Middle frontal gyrus (tissue), 1 donor: ENCODE measurements around the gene BNC2.

ENCODE experiments used
- DNase-seq: peaks from one replicate; pipeline ENCODE4 v3.0.0-alpha.2; 2015; ENCODE audit warnings: low spot score; ENCODE audit errors: extremely low spot score

The BNC2 gene

GRCh38 chr9:16637218-16637617 lies 233.3 kb downstream of the BNC2 start:
- no peak for DNase-seq

GRCh38 chr9:16633794-16634193 lies 236.7 kb downstream of the BNC2 start:
- DNase-seq, result no peak

DNA sequence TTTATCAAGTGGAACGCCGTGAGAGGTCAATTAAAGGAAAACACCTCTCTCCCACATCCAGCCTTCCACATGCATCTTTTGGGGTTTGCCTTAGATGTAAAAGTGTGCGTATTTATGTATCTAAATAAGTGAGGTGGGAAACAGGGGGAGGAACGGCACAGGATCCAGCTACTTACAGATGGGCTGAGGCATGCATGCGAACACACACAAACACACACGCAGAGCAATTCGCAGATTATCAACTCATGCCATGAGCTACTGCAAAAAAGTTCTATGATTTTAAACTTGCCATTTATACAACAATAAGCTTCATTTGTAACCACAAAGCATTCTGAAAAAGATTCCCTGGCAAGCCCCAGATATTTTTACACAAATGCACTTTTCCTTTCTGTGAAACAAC lies 242.1 kb downstream of the BNC2 start:
- no peak for DNase-seq

GRCh38 chr9:16627967-16628366 lies 242.5 kb downstream of the BNC2 start:
- no peak for DNase-seq

DNA sequence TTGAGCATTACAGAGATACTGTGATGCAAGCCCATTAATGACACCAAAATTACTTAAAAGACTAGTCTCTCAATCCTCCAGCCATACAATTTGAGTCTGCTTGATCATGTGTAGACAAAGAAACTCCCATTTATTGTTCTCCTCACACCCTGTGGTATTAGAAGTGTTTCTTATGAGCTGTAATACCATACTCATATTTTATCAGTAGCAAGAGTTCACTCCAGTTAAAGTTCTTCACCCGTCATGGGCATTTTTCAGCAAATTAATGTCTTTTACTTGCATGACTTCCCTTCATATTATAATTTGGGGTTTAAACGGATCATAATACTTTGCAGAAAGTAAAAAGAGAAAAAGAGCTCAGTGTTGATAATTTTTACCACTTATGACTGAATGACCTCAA lies 242.9 kb downstream of the BNC2 start:
- no peak for DNase-seq

- DNase-seq, result no peak
Measured at GRCh38 chr9:16626577-16627130, 243.8 kb downstream of the BNC2 start.

DNA sequence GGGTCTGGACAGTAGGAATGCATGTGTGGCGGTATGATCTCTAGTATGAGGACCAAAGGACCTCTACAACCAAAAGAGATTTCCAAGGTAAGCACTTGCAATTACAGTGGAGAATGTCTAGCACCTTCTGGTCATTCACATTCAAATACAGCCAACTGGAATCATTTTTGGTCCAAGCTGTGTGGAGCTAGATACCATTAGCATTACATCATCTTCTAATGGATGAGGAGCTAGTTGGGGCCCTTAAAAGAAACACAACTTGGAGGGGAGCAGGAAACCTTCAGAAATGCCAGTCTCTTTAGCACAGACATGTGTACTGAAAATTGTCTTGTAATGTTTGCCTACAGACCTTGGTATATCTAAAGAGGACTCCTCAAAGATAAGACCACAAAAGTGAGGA lies 244.7 kb downstream of the BNC2 start:
- DNase-seq, result no peak

GRCh38 chr9:16625161-16625631 lies 245.3 kb downstream of the BNC2 start:
- DNase-seq, result no peak

- no peak for DNase-seq
Measured at GRCh38 chr9:16624744-16625117, 245.7 kb downstream of the BNC2 start.

GRCh38 chr9:16623989-16624743 lies 246.3 kb downstream of the BNC2 start:
- no peak for DNase-seq

GRCh38 chr9:16622541-16622940 lies 247.9 kb downstream of the BNC2 start:
- DNase-seq, result no peak

DNA sequence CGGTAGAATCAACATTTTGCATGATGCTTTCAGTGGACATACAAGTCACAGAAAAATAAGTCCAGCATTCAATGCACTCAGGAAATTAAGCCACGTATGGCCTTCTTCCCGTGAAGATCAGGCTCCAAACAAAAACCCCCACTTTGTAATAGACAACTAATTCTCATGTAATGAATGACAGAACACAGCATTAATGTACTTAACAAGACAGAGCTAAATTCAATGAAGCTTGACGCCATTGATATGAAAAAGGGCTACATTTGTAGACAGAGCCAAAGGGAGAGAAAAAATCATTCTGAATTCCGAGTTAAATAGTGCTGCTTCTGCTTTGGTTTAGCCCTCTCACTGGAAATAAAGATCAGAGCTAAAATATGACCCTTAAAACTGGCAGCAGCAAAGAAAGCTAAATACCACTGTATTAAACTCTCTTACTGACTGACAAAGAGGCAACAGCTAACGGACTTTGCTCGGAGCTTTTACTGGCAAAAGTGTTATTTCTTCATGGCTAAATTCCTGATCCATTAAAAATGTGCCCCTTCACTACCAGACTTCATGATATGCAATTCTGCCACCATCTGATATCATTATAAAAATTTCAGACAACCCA lies 250.5 kb downstream of the BNC2 start:
- DNase-seq, result no peak

GRCh38 chr9:16619402-16619801 lies 251.1 kb downstream of the BNC2 start:
- no peak for DNase-seq

GRCh38 chr9:16618524-16618923 lies 251.9 kb downstream of the BNC2 start:
- DNase-seq, result no peak

- no peak for DNase-seq
Measured at GRCh38 chr9:16616686-16617085, 253.8 kb downstream of the BNC2 start.

DNA sequence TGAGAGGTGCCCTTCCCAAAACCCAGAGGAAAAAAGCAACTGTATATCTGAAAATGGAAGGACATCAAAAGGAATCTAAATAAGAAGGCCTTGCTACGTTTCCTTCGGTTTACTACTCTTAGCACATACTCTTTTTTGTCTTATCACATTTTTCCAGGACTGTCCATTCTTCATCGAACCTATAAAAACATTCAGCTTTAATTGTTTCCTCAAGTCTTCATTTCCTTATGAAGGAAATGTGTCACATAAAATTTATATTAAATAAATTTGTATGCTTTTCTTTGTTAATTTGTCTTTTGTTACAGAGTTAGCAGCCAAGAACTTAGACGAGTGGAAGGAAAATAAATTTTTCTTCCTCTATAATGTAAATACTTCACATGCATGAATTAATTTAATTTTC lies 255.0 kb downstream of the BNC2 start:
- no peak for DNase-seq

GRCh38 chr9:16613605-16614004 lies 256.9 kb downstream of the BNC2 start:
- DNase-seq, result no peak

- no peak for DNase-seq
Measured at GRCh38 chr9:16613051-16613450, 257.4 kb downstream of the BNC2 start.

DNA sequence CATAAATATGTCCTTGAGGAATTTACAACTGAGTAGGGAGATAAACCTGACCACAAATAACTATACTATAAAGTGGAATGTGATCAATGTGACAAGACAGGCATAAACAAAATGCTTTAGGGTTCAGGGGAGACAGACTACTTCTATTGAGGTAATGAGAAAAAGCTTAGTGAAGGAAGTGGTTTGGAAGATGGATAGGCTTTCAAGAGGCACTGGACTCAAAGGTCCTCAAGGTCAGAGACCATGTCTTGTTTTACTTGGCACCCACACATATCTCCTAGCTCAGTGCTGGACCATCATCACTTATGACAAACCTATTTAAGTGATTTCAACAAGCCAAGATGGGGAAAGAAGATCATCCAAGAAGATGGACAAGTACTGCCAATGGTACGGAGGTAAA lies 257.8 kb downstream of the BNC2 start:
- no peak for DNase-seq

DNA sequence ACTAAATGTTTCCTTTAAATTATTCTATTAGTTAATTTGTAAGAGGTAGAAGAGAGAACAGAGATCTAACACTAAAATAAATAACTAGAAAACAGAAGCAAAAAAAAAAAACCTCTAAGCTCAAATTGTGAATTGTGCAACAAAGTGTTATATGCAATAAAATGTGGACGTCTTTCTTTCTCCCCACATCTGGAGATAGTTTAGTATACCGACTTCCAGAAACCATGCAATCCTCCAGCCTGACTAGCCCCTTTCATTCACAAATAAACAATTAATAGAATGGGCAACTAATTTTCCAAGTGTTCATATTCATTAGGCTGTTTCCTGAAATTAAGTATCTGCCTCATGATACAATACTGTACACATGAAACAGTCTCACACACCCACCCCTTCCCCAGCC lies 258.5 kb downstream of the BNC2 start:
- DNase-seq, result no peak

DNA sequence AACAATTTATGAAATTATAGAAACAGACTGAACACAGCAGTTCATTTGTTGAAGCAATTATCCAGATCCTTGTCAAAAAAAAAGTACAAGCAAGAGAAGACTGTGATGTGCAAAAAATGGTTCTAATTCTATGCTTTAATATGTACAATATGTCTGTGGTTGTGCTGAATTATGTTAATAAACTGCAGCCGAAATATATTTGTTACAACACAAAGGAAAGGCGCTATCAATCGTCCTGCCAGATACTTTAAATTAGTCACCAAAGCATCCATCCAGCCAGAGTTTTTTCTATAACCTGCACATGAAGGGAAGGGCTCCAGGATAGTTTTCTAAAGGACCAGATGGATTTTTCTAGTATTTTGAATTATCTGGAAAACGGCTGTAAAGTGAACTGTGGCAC lies 259.5 kb downstream of the BNC2 start:
- no peak for DNase-seq

GRCh38 chr9:16610538-16610937 lies 259.9 kb downstream of the BNC2 start:
- no peak for DNase-seq

- no peak for DNase-seq
Measured at GRCh38 chr9:16608906-16609305, 261.6 kb downstream of the BNC2 start.
